ENCODE data around the gene PDIA2. TPM values are rescaled to one million over a fixed set of nuclear protein-coding genes. Genes with fewer than 3 reads are reported as not detected.
"Not testable (repeated sequence)": the region's sequence is repeated elsewhere in the genome, so short reads cannot be mapped to it uniquely, and the experiment has no call there.

PDIA2 gene
- total and polyA plus RNA-seq, 4 donors = 0.03 to 0.09 TPM; not detected in 2

- 84% methylated on average over 12 of the region's 12 CpGs for WGBS
- no peak overlapping the region for H3K4me3 ChIP-seq (ENCODE audit: low read depth in 1 of 3, low read length in 3 of 3)
- H3K36me3 ChIP-seq (ENCODE audit: control insufficient read depth in 4 of 4, insufficient read depth in 3 of 4, low read depth in 1 of 4, low read length in 3 of 4) = peaks cover 0 to 37% (median 9%) of the 10 kb centered on the region in 4 donors
Measured at GRCh38 chr16:265711-266110, 17.3 kb upstream of the PDIA2 start.

GRCh38 chr16:266258-267164, 16.5 kb upstream of the PDIA2 start:
- WGBS = 85% methylated on average over 25 of the region's 25 CpGs

More at GRCh38 chr16:265711-266110, 17.3 kb upstream of the PDIA2 start:
- H3K9me3 ChIP-seq (ENCODE audit: control insufficient read depth in 4 of 4, low read length in 3 of 4) = no peaks in the 10 kb centered on the region
- H3K4me1 ChIP-seq (ENCODE audit: control insufficient read depth in 4 of 4, insufficient read depth in 4 of 4, low read length in 3 of 4) = no peaks in the 10 kb centered on the region
- DNase-seq (ENCODE audit: low spot score) = no peak
- H3K9ac ChIP-seq (ENCODE audit: low read depth in 1 of 2, low read length in 2 of 2) = no peak overlapping the region
- no peak overlapping the region for H3K27ac ChIP-seq (ENCODE audit: low read depth in 1 of 2, low read length in 2 of 2)
- H3K27me3 ChIP-seq (ENCODE audit: control insufficient read depth in 4 of 4, insufficient read depth in 4 of 4, low read length in 3 of 4) = no peaks in the 10 kb centered on the region
- TF ChIP-seq TAF1 (conservative IDR thresholded peaks at IDR 0.05) (no peak), EGR1 (IDR thresholded peaks at IDR 0.05; ENCODE audit: low read depth in 2 of 2) (no peak), REST (IDR thresholded peaks at IDR 0.05) (no peak)

GRCh38 chr16:267562-267961, 15.4 kb upstream of the PDIA2 start:
- DNase-seq (ENCODE audit: low spot score); H3K4me3 ChIP-seq (ENCODE audit: low read depth in 1 of 3, low read length in 3 of 3): not testable (repeated sequence)
- 88% methylated on average over 17 of the region's 17 CpGs for WGBS

More at GRCh38 chr16:266258-267164, 16.5 kb upstream of the PDIA2 start:
- Histone ChIP-seq H3K4me3 (ENCODE audit: low read depth in 1 of 3, low read length in 3 of 3) (no peak overlapping the region), H3K27ac (ENCODE audit: low read depth in 1 of 2, low read length in 2 of 2) (no peak overlapping the region), H3K27me3 (ENCODE audit: control insufficient read depth in 4 of 4, insufficient read depth in 4 of 4, low read length in 3 of 4) (no peaks in the 10 kb centered on the region), H3K36me3 (ENCODE audit: control insufficient read depth in 4 of 4, insufficient read depth in 3 of 4, low read depth in 1 of 4, low read length in 3 of 4) (peaks cover 0 to 29% (median 7%) of the 10 kb centered on the region in 4 donors), H3K9ac (ENCODE audit: low read depth in 1 of 2, low read length in 2 of 2) (no peak overlapping the region), H3K4me1 (ENCODE audit: control insufficient read depth in 4 of 4, insufficient read depth in 4 of 4, low read length in 3 of 4) (no peaks in the 10 kb centered on the region), H3K9me3 (ENCODE audit: control insufficient read depth in 4 of 4, low read length in 3 of 4) (no peaks in the 10 kb centered on the region)
- no peak for TF ChIP-seq ATF3 (IDR thresholded peaks at IDR 0.05)
- TF ChIP-seq RAD21 (IDR thresholded peaks at IDR 0.05) = no peak
- no peak for TF ChIP-seq JUND (IDR thresholded peaks at IDR 0.05)
- no peak for TF ChIP-seq EGR1 (IDR thresholded peaks at IDR 0.05; ENCODE audit: low read depth in 2 of 2)
- TF ChIP-seq YY1 (IDR thresholded peaks at IDR 0.05) = no peak
- no peak for TF ChIP-seq HNF4A (conservative IDR thresholded peaks at IDR 0.05)
- TF ChIP-seq MAX (IDR thresholded peaks at IDR 0.05) = no peak
- no peak for TF ChIP-seq GABPA (IDR thresholded peaks at IDR 0.05 in 1 of 2, conservative IDR thresholded peaks at IDR 0.05 in 1 of 2)
- TF ChIP-seq ZBTB33 (IDR thresholded peaks at IDR 0.05) = no peak
- TF ChIP-seq TAF1 (conservative IDR thresholded peaks at IDR 0.05) = no peak
- no peak for TF ChIP-seq NR2F2 (IDR thresholded peaks at IDR 0.05)
- TF ChIP-seq RXRA (IDR thresholded peaks at IDR 0.05) = no peak
- no peak for DNase-seq (ENCODE audit: low spot score)

More at GRCh38 chr16:267562-267961, 15.4 kb upstream of the PDIA2 start:
- not testable (repeated sequence) for H3K9ac ChIP-seq (ENCODE audit: low read depth in 1 of 2, low read length in 2 of 2); H3K4me1 ChIP-seq (ENCODE audit: control insufficient read depth in 4 of 4, insufficient read depth in 4 of 4, low read length in 3 of 4); H3K27me3 ChIP-seq (ENCODE audit: control insufficient read depth in 4 of 4, insufficient read depth in 4 of 4, low read length in 3 of 4); H3K27ac ChIP-seq (ENCODE audit: low read depth in 1 of 2, low read length in 2 of 2); H3K9me3 ChIP-seq (ENCODE audit: control insufficient read depth in 4 of 4, low read length in 3 of 4)
- peaks cover 0 to 19% (median 7%) of the 10 kb centered on the region in 4 donors for H3K36me3 ChIP-seq (ENCODE audit: control insufficient read depth in 4 of 4, insufficient read depth in 3 of 4, low read depth in 1 of 4, low read length in 3 of 4)
